Measurements from ENCODE around the gene LARGE1.

The LARGE1 gene

GRCh38 chr22:33303099-33303498 lies 617.2 kb downstream of the LARGE1 start:
- H3K27me3 ChIP-seq (ENCODE audit: insufficient read depth, low read length): no peaks in the 10 kb centered on the region
- no peak overlapping the region for H3K4me3 ChIP-seq (ENCODE audit: low read length)
- H3K9ac ChIP-seq (ENCODE audit: low read depth, low read length): no peak overlapping the region
- peaks cover 11% of the 10 kb centered on the region for H3K36me3 ChIP-seq (ENCODE audit: insufficient read depth, low read length)
- H3K4me1 ChIP-seq (ENCODE audit: insufficient read depth, low read length): no peaks in the 10 kb centered on the region; the same call in 1 of the 2 replicates
- no peak overlapping the region for H3K27ac ChIP-seq (ENCODE audit: low read depth, low read length)
- no peaks in the 10 kb centered on the region for H3K9me3 ChIP-seq (ENCODE audit: insufficient read depth, low read depth, low read length)
- WGBS: 89% methylated on average over 7 of the region's 9 CpGs

GRCh38 chr22:33302549-33302948 lies 617.7 kb downstream of the LARGE1 start:
- Histone ChIP-seq H3K4me3 (ENCODE audit: low read length) (no peak overlapping the region), H3K9me3 (ENCODE audit: insufficient read depth, low read depth, low read length) (no peaks in the 10 kb centered on the region), H3K27me3 (ENCODE audit: insufficient read depth, low read length) (no peaks in the 10 kb centered on the region), H3K4me1 (ENCODE audit: insufficient read depth, low read length) (no peaks in the 10 kb centered on the region; the same call in 1 of the 2 replicates), H3K36me3 (ENCODE audit: insufficient read depth, low read length) (peaks cover 11% of the 10 kb centered on the region), H3K27ac (ENCODE audit: low read depth, low read length) (no peak overlapping the region), H3K9ac (ENCODE audit: low read depth, low read length) (no peak overlapping the region)
- 90% methylated on average over 11 of the region's 11 CpGs for WGBS

GRCh38 chr22:33302049-33302545 lies 618.2 kb downstream of the LARGE1 start:
- WGBS: 45% methylated on average over 10 of the region's 10 CpGs
- Histone ChIP-seq H3K27ac (ENCODE audit: low read depth, low read length) (no peak overlapping the region), H3K4me1 (ENCODE audit: insufficient read depth, low read length) (no peaks in the 10 kb centered on the region; the same call in 1 of the 2 replicates), H3K9me3 (ENCODE audit: insufficient read depth, low read depth, low read length) (no peaks in the 10 kb centered on the region), H3K9ac (ENCODE audit: low read depth, low read length) (no peak overlapping the region), H3K27me3 (ENCODE audit: insufficient read depth, low read length) (no peaks in the 10 kb centered on the region), H3K4me3 (ENCODE audit: low read length) (no peak overlapping the region), H3K36me3 (ENCODE audit: insufficient read depth, low read length) (peaks cover 11% of the 10 kb centered on the region)

GRCh38 chr22:33300165-33300564 lies 620.1 kb downstream of the LARGE1 start:
- Histone ChIP-seq H3K9me3 (ENCODE audit: insufficient read depth, low read depth, low read length) (no peaks in the 10 kb centered on the region), H3K36me3 (ENCODE audit: insufficient read depth, low read length) (peaks cover 23% of the 10 kb centered on the region), H3K4me1 (ENCODE audit: insufficient read depth, low read length) (no peaks in the 10 kb centered on the region; the same call in 1 of the 2 replicates), H3K9ac (ENCODE audit: low read depth, low read length) (no peak overlapping the region; the same call in 1 of the 2 replicates), H3K27ac (ENCODE audit: low read depth, low read length) (no peak overlapping the region), H3K27me3 (ENCODE audit: insufficient read depth, low read length) (no peaks in the 10 kb centered on the region), H3K4me3 (ENCODE audit: low read length) (no peak overlapping the region)
- 94% methylated on average over 1 of the region's 1 CpG for whole genome bisulfite sequencing

GRCh38 chr22:33299245-33299956 lies 620.9 kb downstream of the LARGE1 start:
- H3K27me3 ChIP-seq (ENCODE audit: insufficient read depth, low read length): no peaks in the 10 kb centered on the region
- WGBS: 89% methylated on average over 6 of the region's 7 CpGs
- no peak overlapping the region for H3K9ac ChIP-seq (ENCODE audit: low read depth, low read length)
- peaks cover 22% of the 10 kb centered on the region for H3K36me3 ChIP-seq (ENCODE audit: insufficient read depth, low read length)
- H3K9me3 ChIP-seq (ENCODE audit: insufficient read depth, low read depth, low read length): no peaks in the 10 kb centered on the region
- no peak overlapping the region for H3K4me3 ChIP-seq (ENCODE audit: low read length)
- no peak overlapping the region for H3K27ac ChIP-seq (ENCODE audit: low read depth, low read length)
- H3K4me1 ChIP-seq (ENCODE audit: insufficient read depth, low read length): no peaks in the 10 kb centered on the region; the same call in 1 of the 2 replicates

GRCh38 chr22:33296941-33297340 lies 623.3 kb downstream of the LARGE1 start:
- H3K4me3 ChIP-seq (ENCODE audit: low read length): no peak overlapping the region
- H3K27me3 ChIP-seq (ENCODE audit: insufficient read depth, low read length): no peaks in the 10 kb centered on the region
- H3K4me1 ChIP-seq (ENCODE audit: insufficient read depth, low read length): no peaks in the 10 kb centered on the region; the same call in 1 of the 2 replicates
- peaks cover 16% of the 10 kb centered on the region; the same call in 1 of the 2 replicates for H3K36me3 ChIP-seq (ENCODE audit: insufficient read depth, low read length)
- no peaks in the 10 kb centered on the region for H3K9me3 ChIP-seq (ENCODE audit: insufficient read depth, low read depth, low read length)
- 93% methylated on average over 3 of the region's 3 CpGs for WGBS
- H3K27ac ChIP-seq (ENCODE audit: low read depth, low read length): no peak overlapping the region
- no peak overlapping the region for H3K9ac ChIP-seq (ENCODE audit: low read depth, low read length)

GRCh38 chr22:33288078-33288477 lies 632.2 kb downstream of the LARGE1 start:
- no peak overlapping the region for H3K4me3 ChIP-seq (ENCODE audit: low read length)
- no peak overlapping the region for H3K27ac ChIP-seq (ENCODE audit: low read depth, low read length)
- WGBS: 98% methylated on average over 3 of the region's 3 CpGs
- no peaks in the 10 kb centered on the region for H3K4me1 ChIP-seq (ENCODE audit: insufficient read depth, low read length)
- peaks cover 7% of the 10 kb centered on the region for H3K36me3 ChIP-seq (ENCODE audit: insufficient read depth, low read length)
- H3K9ac ChIP-seq (ENCODE audit: low read depth, low read length): no peak overlapping the region
- no peaks in the 10 kb centered on the region for H3K27me3 ChIP-seq (ENCODE audit: insufficient read depth, low read length)
- no peaks in the 10 kb centered on the region for H3K9me3 ChIP-seq (ENCODE audit: insufficient read depth, low read depth, low read length)

- Histone ChIP-seq H3K9me3 (ENCODE audit: insufficient read depth, low read depth, low read length) (no peaks in the 10 kb centered on the region), H3K9ac (ENCODE audit: low read depth, low read length) (no peak overlapping the region), H3K36me3 (ENCODE audit: insufficient read depth, low read length) (peaks cover 38% of the 10 kb centered on the region), H3K4me1 (ENCODE audit: insufficient read depth, low read length) (no peaks in the 10 kb centered on the region), H3K27ac (ENCODE audit: low read depth, low read length) (no peak overlapping the region), H3K27me3 (ENCODE audit: insufficient read depth, low read length) (no peaks in the 10 kb centered on the region), H3K4me3 (ENCODE audit: low read length) (no peak overlapping the region)
- 96% methylated on average over 2 of the region's 2 CpGs for WGBS
Observed at GRCh38 chr22:33275073-33275443, 645.2 kb downstream of the LARGE1 start.

GRCh38 chr22:33274214-33275072 lies 645.8 kb downstream of the LARGE1 start:
- peaks cover 33% of the 10 kb centered on the region for H3K36me3 ChIP-seq (ENCODE audit: insufficient read depth, low read length)
- H3K4me3 ChIP-seq (ENCODE audit: low read length): no peak overlapping the region
- WGBS: 91% methylated on average over 20 of the region's 20 CpGs
- no peaks in the 10 kb centered on the region for H3K27me3 ChIP-seq (ENCODE audit: insufficient read depth, low read length)
- no peaks in the 10 kb centered on the region for H3K4me1 ChIP-seq (ENCODE audit: insufficient read depth, low read length)
- H3K9me3 ChIP-seq (ENCODE audit: insufficient read depth, low read depth, low read length): no peaks in the 10 kb centered on the region
- H3K9ac ChIP-seq (ENCODE audit: low read depth, low read length): no peak overlapping the region
- H3K27ac ChIP-seq (ENCODE audit: low read depth, low read length): no peak overlapping the region

GRCh38 chr22:33272871-33273270 lies 647.4 kb downstream of the LARGE1 start:
- H3K36me3 ChIP-seq (ENCODE audit: insufficient read depth, low read length): peaks cover 31% of the 10 kb centered on the region
- WGBS: 94% methylated on average over 1 of the region's 2 CpGs
- H3K9ac ChIP-seq (ENCODE audit: low read depth, low read length): no peak overlapping the region
- H3K9me3 ChIP-seq (ENCODE audit: insufficient read depth, low read depth, low read length): no peaks in the 10 kb centered on the region
- H3K27ac ChIP-seq (ENCODE audit: low read depth, low read length): no peak overlapping the region
- no peak overlapping the region for H3K4me3 ChIP-seq (ENCODE audit: low read length)
- no peaks in the 10 kb centered on the region for H3K27me3 ChIP-seq (ENCODE audit: insufficient read depth, low read length)
- H3K4me1 ChIP-seq (ENCODE audit: insufficient read depth, low read length): no peaks in the 10 kb centered on the region

GRCh38 chr22:33272180-33272579 lies 648.1 kb downstream of the LARGE1 start:
- Histone ChIP-seq H3K27me3 (ENCODE audit: insufficient read depth, low read length) (no peaks in the 10 kb centered on the region), H3K4me1 (ENCODE audit: insufficient read depth, low read length) (no peaks in the 10 kb centered on the region), H3K36me3 (ENCODE audit: insufficient read depth, low read length) (peaks cover 24% of the 10 kb centered on the region), H3K4me3 (ENCODE audit: low read length) (no peak overlapping the region), H3K9ac (ENCODE audit: low read depth, low read length) (no peak overlapping the region), H3K9me3 (ENCODE audit: insufficient read depth, low read depth, low read length) (no peaks in the 10 kb centered on the region), H3K27ac (ENCODE audit: low read depth, low read length) (no peak overlapping the region)
- WGBS: 98% methylated on average over 2 of the region's 2 CpGs
